A204.1 (cell line): ENCODE data around the gene SNX32.

Experiments used
- FAIRE-seq: peaks from 2 replicates; lab custom pipeline; 2012; peaks lifted over from hg19 to GRCh38; lab: Jason Lieb, UNC

The SNX32 gene

GRCh38 chr11:65833297-65834030, at the start of gene SNX32:
Gene SNX32 (plus strand): TSS chr11:65833963. CDS start chr11:65834066, 103 bp downstream.
- FAIRE-seq, result no peak

- no peak for FAIRE-seq
Measured at GRCh38 chr11:65785319-65786007, 48.3 kb upstream of the SNX32 start.

GRCh38 chr11:65786008-65786785, 47.6 kb upstream of the SNX32 start:
- no peak for FAIRE-seq

DNA sequence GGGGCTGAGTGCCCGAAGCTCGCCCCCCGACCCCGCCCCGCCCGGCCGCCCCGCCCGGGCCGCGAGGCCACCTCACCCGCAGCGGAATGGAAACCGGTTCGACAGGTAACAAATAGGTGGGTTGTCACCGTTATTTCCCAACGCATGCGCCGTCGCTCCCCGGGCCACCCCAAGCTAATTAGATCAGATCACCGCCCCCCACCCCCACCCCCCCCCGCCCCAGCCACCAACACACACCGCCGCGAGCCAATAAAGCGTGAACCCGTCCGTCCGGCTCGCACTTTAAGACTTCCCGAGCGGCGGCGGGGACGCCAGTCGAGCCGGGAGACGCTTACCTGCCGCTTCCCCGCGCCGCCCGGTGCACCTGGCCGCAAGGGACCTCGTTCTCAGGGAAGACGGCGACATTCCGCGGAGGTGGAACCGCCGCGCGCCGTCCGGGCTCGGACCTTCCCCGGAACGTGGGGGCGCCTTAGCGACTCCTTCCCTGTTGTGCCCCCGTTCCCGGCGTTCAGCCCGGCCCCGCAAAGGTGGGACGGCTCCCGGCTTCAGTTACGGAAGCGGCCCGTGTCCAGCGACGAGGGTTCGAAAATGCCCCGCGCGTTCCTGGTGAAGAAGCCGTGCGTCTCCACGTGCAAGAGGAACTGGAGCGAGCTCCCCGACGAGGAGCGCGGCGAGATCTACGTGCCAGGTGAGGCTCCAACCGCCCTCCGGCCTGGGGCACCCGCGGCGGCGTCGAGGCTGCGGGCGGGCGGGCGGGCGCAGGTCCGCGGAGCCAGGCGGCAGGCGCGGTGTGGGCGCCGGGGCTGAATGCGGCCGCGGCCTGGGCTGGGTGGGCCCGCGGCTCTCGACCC, 46.8 kb upstream of the SNX32 start, which contains the start of gene OVOL1:
OVOL1 (plus strand) TSS at position 278 of the 851 bp plus-strand sequence; CDS start at position 589, 311 bp downstream.
- no peak for FAIRE-seq

- FAIRE-seq, result no peak
Measured at GRCh38 chr11:65787649-65788622, 45.8 kb upstream of the SNX32 start.

- no peak for FAIRE-seq
Measured at GRCh38 chr11:65788821-65789220, 44.9 kb upstream of the SNX32 start.

DNA sequence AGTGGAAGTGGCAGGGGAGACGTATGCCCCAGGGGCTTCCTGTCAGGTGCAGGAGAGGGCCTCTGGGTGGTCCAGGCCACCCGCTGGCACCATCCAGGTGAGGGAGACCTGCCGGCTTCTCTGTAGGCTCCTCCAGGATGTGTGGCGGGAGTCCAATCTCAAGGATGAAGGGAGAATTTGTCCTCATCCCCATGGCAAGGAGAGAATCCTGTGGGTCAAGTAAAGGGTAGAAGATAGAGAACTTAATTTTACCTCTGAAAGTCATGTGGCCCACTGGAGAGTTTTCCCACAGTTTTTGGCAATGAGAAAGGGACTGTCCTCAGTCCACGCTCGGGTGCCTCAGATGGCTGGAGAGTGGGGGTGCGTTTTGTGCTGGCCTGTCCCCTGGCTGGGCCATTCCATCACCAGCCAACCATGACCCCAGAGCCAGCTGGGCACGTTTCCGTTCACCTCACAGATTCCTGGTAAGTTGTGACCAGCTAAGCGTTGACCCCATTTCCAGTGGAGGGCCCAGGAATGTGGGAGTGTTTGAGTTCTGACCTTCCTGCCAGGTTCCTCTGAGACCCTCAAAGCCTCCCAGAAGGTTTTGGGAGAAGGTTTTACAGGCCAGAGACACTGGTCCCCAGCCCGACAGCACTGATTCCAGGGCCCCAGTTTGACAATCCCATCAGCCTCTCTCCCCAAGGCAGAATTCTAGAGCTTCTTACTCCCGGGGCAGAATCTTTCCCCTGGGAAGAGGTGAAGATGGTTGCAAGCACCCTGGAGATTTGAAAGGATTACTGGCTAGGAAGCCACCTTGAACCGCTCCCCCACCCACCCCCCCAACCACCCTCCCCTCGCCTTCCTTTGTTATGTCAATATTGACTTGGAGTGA, 44.3 kb upstream of the SNX32 start:
- no peak for FAIRE-seq

GRCh38 chr11:65790104-65790901, 43.5 kb upstream of the SNX32 start:
- no peak for FAIRE-seq

GRCh38 chr11:65790902-65791650, 42.7 kb upstream of the SNX32 start:
- no peak for FAIRE-seq

GRCh38 chr11:65791719-65792213, 42.0 kb upstream of the SNX32 start:
- FAIRE-seq, result no peak

GRCh38 chr11:65792456-65792855, 41.3 kb upstream of the SNX32 start:
- no peak for FAIRE-seq

- no peak for FAIRE-seq
Measured at GRCh38 chr11:65793144-65793581, 40.6 kb upstream of the SNX32 start.

DNA sequence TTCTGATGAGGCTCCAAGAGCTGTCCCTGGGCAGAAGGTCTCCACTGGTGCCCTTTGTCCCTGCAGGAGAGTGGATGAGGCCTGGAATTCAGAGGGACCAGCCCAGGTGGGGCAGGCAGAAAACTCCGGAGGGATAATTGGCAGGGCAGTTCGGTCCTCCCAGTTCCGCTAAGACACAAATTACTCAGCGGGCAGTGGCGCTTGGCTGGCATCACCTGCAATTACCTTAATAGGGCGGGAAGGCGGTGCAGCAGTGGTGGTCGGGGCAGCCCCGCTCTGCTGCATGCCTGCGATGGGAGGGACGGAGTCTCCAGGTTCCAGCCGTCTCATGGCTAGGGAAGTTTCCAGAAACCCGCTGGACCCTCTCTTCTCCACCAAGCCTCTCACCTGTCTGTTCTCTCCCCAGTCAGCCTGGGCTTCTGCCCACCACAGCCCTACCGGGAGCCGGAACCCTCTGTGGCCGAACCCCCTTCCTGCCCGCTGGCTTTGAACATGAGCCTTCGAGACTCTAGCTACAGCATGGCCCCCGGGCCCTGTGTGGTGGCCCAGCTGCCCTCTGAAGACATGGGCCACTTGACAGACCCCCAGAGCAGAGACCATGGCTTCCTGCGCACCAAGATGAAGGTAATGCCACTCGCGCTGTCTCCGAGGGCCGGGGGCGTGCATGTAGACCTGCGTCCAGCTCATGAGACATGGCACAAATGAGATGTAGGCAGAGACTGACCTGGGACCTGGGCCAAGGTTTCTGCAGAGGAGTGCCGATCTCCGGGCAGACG, 40.0 kb upstream of the SNX32 start:
- no peak for FAIRE-seq

DNA sequence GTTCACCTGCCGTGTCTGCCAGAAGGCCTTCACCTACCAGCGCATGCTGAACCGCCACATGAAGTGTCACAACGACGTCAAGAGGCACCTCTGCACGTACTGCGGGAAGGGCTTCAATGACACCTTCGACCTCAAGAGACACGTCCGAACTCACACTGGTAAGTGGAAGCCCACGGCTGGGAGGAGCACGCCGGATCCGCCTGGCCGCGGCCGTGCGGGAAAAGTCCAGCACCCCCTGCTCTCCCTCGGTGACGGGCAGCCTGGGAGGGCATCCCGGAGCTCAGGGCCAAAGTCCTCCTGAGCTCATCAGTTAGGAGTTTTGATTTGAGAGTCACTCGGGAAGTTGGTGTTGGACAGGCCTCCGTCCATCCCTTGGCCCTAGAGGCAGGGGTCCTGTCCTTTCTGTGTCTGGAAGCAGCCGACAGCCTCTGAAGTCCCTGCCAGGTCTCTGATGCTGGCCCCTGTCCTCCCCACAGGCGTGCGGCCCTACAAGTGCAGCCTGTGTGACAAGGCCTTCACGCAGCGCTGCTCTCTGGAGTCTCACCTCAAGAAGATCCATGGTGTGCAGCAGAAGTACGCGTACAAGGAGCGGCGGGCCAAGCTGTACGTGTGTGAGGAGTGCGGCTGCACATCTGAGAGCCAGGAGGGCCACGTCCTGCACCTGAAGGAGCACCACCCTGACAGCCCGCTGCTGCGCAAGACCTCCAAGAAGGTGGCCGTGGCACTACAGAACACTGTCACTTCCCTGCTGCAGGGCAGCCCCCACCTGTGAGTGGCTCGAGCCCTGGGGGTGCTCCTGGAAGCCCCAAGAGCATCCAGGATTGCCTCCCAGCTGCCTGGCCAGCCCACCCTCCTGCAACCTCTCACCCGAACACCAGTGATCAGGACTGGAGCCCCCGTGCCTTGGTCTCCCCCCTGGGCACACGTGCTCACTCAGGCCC, 38.9 kb upstream of the SNX32 start:
- FAIRE-seq, result no peak

DNA sequence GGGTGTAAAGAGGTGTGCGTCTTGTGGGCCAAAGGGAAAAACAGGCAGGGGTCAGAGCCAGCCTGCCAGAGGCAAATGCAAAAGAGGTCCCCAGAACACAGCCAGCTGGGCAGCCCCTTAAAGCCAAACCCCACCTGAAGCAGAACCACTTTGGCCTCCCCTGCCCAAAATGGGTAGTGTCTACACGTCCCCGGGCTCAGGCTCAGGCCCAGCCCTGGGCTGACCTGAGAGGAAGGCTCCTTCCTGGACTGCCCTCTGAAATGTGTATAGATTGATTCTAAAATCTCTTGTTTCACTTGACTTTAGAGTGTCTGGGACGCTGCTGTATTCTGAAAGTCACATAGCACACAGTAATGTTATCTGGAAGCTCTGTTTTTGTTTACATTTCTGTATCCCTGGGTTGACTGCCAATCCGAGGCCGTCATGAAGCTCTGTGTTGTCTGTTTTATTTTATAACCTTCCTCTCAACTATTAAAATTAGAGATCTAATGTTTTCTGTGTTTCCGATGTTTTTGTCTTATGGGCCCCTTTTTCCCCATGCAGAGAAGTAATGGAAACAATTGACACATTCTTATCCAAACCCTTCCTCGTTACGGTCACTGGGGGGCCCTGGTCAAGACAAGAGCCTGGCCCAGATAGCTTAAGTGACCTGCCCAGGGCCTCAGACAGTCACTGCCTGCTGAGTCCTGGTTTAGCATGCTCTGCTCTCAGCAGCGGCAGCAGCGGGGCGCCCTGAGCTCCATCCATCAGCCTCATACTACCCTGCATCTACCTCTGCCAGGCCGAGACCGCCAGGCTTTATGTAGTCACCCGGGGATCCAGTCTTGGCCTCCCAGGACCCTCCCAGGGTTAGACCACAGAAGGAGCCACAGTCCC, 36.8 kb upstream of the SNX32 start:
- FAIRE-seq, result no peak
